HG03045 (cell line): ENCODE measurements around the gene CEP192.
"Not testable (repeated sequence)": the region's sequence is repeated elsewhere in the genome, so short reads cannot be mapped to it uniquely, and the experiment has no call there.

ENCODE experiments used
- ATAC-seq: cut with Tn5 transposase; IDR thresholded peaks from one replicate; pipeline ENCODE4 v1.9.1; 2021; ENCODE audit warnings: mild to moderate bottlenecking, moderate library complexity; ENCODE audit not compliant: unreplicated experiment

CEP192 gene

GRCh38 chr18:12991821-12992179 lies 638 bp downstream of the CEP192 start:
- no peak for ATAC-seq

GRCh38 chr18:12993439-12993838 lies 2.3 kb downstream of the CEP192 start:
- ATAC-seq, result no peak

- ATAC-seq, result no peak
Measured at GRCh38 chr18:12995424-12995823, 4.3 kb downstream of the CEP192 start.

GRCh38 chr18:12995952-12996477 lies 4.9 kb downstream of the CEP192 start:
- ATAC-seq, result no peak

DNA sequence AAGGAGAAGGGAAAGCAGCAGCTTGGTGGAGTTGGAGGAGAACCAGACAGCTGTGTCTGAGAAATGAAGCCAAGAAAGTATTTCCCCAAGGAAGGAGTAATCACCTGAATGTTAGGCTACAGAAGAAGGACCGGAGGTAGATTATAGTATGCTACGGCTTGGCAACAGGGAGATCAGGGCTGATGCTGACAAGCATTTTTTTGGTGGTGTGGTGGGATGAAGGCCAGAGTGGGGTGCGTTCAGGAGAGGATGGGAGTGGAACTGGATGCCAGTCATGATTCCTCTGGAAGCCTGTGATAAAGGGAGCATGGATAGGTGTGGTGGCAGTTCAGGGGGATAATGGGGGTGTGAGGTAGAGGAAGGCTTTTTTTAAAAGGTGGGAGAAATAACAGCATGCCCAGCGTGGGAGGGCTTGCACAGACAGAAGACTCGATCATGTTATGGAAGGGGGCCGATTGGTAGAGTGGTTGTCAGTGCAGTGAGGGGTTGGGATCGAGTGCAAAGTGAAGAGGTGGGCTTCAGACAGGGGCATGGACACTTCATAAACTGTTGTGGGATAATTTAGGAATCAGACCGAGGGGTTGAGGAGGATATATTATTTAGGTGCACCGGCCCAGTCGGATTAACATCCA lies 5.6 kb downstream of the CEP192 start:
- no peak for ATAC-seq

DNA sequence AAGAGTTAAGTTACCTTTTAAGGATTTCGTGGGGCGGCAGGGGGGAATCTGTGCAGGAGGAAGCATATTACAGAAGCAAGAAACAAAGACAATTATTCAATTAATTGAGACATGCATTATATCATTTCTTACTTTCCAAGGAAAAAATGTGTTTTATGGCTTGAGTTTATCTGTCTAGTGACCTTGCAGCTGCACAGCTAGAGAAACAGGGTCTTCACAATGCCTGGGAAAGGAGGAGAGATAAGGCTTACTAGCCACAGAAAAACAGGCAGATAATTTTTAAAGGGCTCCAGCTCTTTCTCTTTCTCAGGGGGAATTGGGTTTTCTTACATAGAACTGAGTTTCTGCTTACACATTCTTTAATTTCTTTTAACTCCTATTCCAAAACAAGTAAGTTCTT lies 6.2 kb downstream of the CEP192 start:
- not testable (repeated sequence) for ATAC-seq

GRCh38 chr18:12998332-12999060 lies 7.3 kb downstream of the CEP192 start:
- peak; percentile 39 for ATAC-seq

DNA sequence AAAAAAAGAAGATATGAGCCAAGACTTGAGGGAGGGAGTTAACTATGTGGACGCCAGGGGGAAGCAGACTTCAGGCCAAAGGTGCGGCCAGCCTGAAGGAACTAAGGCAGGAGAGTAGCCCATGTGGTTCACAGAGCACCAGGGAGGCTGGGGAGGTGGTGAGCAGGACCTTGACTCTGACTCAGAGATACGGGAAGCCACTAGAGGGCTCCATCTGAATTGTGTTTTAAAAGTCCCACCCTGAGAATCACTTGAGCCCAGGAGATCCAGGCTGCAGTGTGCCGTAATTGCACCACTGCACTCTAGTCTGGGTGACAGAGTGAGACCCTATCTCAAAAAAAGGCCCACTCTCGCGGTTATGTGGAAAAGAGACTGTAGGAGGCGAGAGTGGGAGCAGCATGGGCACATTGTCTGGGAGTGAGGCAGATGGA lies 12.3 kb downstream of the CEP192 start:
- ATAC-seq, result no peak

DNA sequence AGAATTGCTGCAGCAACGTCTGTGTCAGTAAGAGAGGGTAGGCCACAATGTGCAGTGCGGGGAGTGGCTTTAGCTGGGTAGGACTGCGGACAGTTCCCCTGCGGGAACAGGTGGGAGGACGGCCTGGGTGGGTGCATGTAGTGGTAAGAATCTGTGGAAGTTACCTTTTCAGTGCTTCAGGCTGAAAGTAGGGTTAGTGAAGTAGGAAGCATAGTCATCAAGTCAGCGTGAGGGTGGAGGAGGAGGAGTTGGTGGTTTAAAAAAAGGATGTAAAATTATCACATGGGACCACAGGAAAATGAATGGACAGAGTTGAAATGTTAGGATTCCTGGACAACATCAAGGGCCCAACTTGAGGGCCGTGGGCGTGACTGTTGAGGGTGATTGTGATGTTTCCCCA lies 13.2 kb downstream of the CEP192 start:
- ATAC-seq, result no peak

DNA sequence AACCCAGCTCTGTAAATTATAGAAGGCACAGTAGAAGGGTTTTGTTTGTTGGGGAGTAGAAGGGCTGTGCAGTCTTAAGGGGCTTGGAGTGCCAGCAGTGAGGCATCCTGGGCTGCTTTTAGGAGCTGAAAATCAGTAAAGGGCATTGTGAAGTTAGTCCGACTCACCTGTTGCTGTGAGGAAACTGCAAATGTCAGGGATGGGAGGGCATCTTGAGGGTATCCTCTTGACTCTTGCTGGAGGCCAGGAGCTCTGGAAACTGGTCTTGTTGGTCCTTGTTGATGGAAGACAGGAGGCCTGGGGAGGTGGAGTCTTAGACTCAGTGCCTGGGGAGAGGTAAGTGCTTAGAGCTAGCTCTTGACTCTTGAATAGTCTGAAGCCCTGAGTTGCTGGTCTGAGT lies 14.1 kb downstream of the CEP192 start:
- no peak for ATAC-seq

DNA sequence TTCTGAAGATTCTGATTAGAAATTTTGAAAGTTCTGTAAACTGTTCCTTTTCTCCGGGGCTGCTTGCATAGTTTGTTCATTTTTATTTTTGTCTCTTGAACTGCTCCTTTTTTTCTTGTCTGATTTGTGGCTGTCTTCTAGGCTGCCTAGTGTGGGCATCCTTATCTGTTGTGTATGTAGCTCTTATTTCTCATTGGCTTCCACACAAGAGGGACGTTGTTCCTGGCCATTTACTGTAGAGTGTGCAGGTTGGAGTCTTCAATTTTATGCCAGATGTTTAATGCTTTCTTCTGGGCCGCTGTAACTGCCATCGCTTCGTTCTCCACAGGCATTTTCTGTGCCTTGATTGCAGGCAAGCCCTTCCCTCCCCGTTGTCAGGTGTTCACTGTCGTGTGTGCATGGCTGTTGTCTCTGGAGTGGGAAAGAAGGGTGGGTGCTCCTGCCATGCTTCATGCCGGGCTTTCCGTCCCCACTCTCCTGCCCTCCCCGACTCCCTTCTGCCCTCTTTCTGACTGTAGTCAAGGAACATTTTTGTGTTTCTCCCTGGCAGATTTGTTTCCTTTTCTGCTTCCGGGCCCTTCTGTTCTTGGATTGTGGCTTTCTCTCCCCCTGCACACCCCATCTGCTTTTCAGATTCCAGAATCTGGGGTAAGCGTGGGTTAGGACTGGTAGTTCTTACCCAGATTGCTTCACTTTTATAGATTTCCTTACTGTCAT lies 15.5 kb downstream of the CEP192 start:
- ATAC-seq, result no peak

GRCh38 chr18:13007248-13007560 lies 16.0 kb downstream of the CEP192 start:
- ATAC-seq, result no peak

GRCh38 chr18:13011719-13012118 lies 20.6 kb downstream of the CEP192 start:
- ATAC-seq, result no peak

GRCh38 chr18:13014232-13014631 lies 23.1 kb downstream of the CEP192 start:
- no peak for ATAC-seq

GRCh38 chr18:13014818-13015217 lies 23.7 kb downstream of the CEP192 start:
- ATAC-seq, result no peak

DNA sequence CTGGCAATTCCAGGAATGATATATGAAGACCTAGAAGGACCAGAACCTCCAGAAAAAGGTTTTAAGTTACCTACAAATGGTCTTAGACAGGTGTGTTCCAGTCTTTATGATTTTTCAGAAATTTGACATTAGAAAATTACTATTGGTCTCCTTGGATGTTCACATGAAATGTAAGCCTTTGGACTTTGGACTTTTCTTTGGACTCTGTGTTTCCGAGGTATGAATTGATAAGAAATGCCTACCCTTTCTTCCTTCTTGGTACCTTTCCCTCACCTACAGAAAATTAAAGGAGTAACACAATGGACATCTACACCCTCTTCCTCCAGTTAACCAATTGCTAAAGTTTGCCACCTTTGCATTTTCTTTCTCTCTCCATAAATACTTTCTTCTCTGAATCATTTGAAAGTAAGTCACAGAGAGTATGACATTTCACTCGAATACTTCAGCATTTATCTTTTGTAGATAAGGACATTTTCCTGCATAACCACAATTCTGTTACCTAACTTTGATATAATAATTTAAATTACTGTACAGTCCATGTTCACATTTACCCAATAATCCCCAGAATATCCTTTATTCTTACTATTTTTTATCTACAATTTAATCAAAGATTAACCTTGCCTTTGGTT lies 26.2 kb downstream of the CEP192 start:
- no peak for ATAC-seq

DNA sequence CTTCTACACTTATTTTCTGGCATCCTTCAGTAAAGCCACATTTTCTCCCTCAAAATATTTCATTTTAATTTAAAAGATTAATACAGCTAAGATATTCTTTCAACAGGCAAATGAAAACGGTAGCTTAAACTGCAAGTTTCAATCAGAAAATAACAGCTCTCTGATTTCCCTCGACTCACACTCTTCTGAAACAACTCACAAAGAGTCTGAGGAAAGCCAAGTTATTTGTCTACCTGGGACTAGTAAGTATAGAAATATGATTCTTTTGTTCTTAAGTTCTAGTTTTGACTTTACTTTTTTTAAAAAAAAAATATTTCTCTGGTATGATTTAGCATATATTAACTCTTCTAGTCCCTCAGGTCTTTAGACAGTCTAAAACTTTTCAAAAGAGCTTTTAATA lies 27.2 kb downstream of the CEP192 start:
- no peak for ATAC-seq

DNA sequence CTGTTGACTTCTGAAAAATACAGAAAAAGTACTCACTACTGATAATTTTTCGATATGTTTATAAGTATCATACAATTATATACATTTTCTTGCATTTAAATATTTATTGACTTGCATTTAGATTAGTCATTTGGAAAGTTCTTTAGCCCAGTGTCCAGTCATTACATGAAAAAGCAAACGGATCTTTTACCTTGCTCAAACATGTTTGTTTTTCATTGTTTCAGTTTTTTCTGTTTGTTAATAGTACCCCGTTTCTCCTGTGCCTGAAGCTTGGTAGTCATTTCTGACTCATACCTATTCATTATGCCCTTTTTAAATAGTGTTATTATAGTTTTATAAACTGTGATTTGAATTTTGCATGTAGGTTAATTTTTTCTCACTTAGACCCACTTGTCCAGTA lies 28.1 kb downstream of the CEP192 start:
- no peak for ATAC-seq

GRCh38 chr18:13022644-13023043 lies 31.5 kb downstream of the CEP192 start:
- ATAC-seq, result no peak

GRCh38 chr18:13025233-13025632 lies 34.1 kb downstream of the CEP192 start:
- ATAC-seq, result no peak

DNA sequence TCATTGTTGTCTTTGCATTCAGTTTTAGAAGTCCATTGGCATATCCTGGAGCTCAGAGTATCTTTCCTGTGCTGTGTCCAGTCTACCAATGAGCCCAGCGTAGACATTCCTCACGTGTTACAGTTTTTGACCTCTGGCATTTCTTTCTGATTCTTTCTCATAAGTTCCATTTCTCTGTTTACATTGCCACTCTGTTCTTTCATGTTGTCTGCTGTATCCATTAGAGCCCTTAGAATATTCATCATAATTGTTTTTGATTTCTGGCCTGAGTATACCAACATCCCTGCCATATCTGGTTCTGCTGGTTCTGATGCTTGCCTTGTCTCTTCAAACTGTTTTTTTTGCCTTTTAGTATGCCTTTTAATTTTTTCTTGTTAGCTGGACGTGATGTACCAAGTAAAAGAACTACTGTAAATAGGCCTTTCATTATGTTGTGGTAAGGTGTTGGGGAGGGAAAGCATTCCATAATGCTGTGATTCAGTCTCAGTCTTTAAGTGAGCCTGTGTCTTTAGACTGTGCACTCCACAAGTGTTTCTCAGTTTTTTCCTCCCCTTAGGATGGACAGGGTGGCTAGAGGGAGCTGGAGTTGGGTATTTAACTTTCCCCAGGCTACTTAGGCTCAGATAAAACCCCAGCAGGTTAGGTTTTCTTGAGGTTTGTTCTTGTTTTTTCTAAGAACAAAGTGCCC lies 35.6 kb downstream of the CEP192 start:
- no peak for ATAC-seq
